Stimulated activated CD4-positive, alpha-beta T cell treated with anti-CD3 and anti-CD28 coated beads, Interleukin-12 subunit alpha, Interleukin-12 subunit beta, amount 100 ng/mL, for 48 hours (primary cell): ENCODE data around the gene PROM2.
"Not testable (repeated sequence)": the region's sequence is repeated elsewhere in the genome, so short reads cannot be mapped to it uniquely, and the experiment has no call there.

Source experiments
- DNase-seq, 3 donors: peaks; one replicate each; pipeline ENCODE4 v3.0.0-alpha.2; 2020; ENCODE audit warnings: low read depth in 2 of 3, low spot score in 1 of 3

The PROM2 gene

GRCh38 chr2:95268211-95269035, 5.8 kb upstream of the PROM2 start:
- no peak for DNase-seq

GRCh38 chr2:95269036-95269680, 5.1 kb upstream of the PROM2 start:
- no peak for DNase-seq

GRCh38 chr2:95269745-95270144, 4.5 kb upstream of the PROM2 start:
- not testable (repeated sequence) for DNase-seq

- no peak for DNase-seq
Measured at GRCh38 chr2:95270541-95271081, 3.6 kb upstream of the PROM2 start.

GRCh38 chr2:95271381-95271971, 2.8 kb upstream of the PROM2 start:
- no peak for DNase-seq

- no peak for DNase-seq
Measured at GRCh38 chr2:95272299-95272751, 1.9 kb upstream of the PROM2 start.

GRCh38 chr2:95272781-95273180, 1.5 kb upstream of the PROM2 start:
- DNase-seq, result no peak

- DNase-seq, result no peak
Measured at GRCh38 chr2:95273566-95274290, 521 bp upstream of the PROM2 start.

GRCh38 chr2:95275151-95275515, 884 bp downstream of the PROM2 start:
- DNase-seq, result no peak

- no peak for DNase-seq
Measured at GRCh38 chr2:95275601-95276243, 1.5 kb downstream of the PROM2 start.

- no peak for DNase-seq
Measured at GRCh38 chr2:95276244-95276887, 2.1 kb downstream of the PROM2 start.

GRCh38 chr2:95276888-95277245, 2.6 kb downstream of the PROM2 start:
- no peak for DNase-seq

GRCh38 chr2:95277246-95277906, 3.1 kb downstream of the PROM2 start:
- DNase-seq, result no peak

GRCh38 chr2:95278051-95278471, 3.8 kb downstream of the PROM2 start:
- DNase-seq, result no peak

GRCh38 chr2:95278637-95279225, 4.5 kb downstream of the PROM2 start:
- DNase-seq, result no peak

- DNase-seq, result no peak
Measured at GRCh38 chr2:95279435-95280035, 5.3 kb downstream of the PROM2 start.

GRCh38 chr2:95281071-95281470, 6.8 kb downstream of the PROM2 start:
- no peak for DNase-seq

GRCh38 chr2:95281786-95282185, 7.5 kb downstream of the PROM2 start:
- no peak for DNase-seq

GRCh38 chr2:95282458-95282857, 8.2 kb downstream of the PROM2 start:
- no peak for DNase-seq
